ENCODE results near the gene CEMIP. TPM values are rescaled to one million over a fixed set of nuclear protein-coding genes. Genes with fewer than 3 reads are reported as not detected.

CEMIP gene
- total and polyA plus RNA-seq, 2 of the 4 experiments (the other 2 are of a cell fraction) = 63.8 to 78.0 TPM

GRCh38 chr15:80831192-80831591 lies 52.0 kb downstream of the CEMIP start:
- peaks cover 8% of the 10 kb centered on the region; the same call in 1 of the 2 replicates for H3K4me1 ChIP-seq (ENCODE audit: control insufficient read depth, insufficient read depth, low read length)
- no peak overlapping the region for H3K4ac ChIP-seq (ENCODE audit: low read depth, low read length)
- no peak overlapping the region for H3K9ac ChIP-seq (ENCODE audit: low read depth, low read length)
- H2BK5ac ChIP-seq (ENCODE audit: low read depth, low read length, poor library complexity, severe bottlenecking) = no peak overlapping the region
- intact Hi-C loops (cut with micrococcal nuclease) = no loop called here
- BruUV-seq (replicated peaks) = no TSS peak
- dilution Hi-C loops (cut with HindIII; ENCODE audit: low sequenced_read_pairs, unreplicated experiment) = no loop called here
- H3K56ac ChIP-seq (ENCODE audit: extremely low read depth, insufficient read depth, low read length) = no peak overlapping the region
- peaks cover 5 to 30% of the 10 kb centered on the region in 2 experiments; a peak in 3 of 4 replicates for H3K79me1 ChIP-seq (ENCODE audit: low read depth in 1 of 2, low read length in 2 of 2)
- no peak overlapping the region for H4K5ac ChIP-seq (ENCODE audit: low read depth, low read length)
- H2AK5ac ChIP-seq (ENCODE audit: low read depth, low read length) = no peak overlapping the region
- H2AK9ac ChIP-seq (replicated peaks; ENCODE audit: low read depth, low read length, poor library complexity) = no peak overlapping the region
- H3K36me3 ChIP-seq (ENCODE audit: control insufficient read depth, insufficient read depth, low read length) = peaks cover 51% of the 10 kb centered on the region
- H4K20me1 ChIP-seq (ENCODE audit: insufficient read depth, low read length) = peaks cover 82% of the 10 kb centered on the region
- ChIA-PET POLR2A (ENCODE audit: unreplicated experiment) (no interaction called here), CTCF (no interaction called here)
- no peaks in the 10 kb centered on the region for H3K9me3 ChIP-seq (ENCODE audit: control insufficient read depth, insufficient read depth, low read length)
- no peaks in the 10 kb centered on the region for H3K27me3 ChIP-seq (ENCODE audit: control insufficient read depth, insufficient read depth, low read length)
- no peak overlapping the region for H4K91ac ChIP-seq (ENCODE audit: insufficient read depth, low read depth, low read length)
- H3K27ac ChIP-seq (ENCODE audit: insufficient read depth, low read length) = no peak overlapping the region
- in situ Hi-C loops (cut with MboI; ENCODE audit: low sequenced_read_pairs) = no loop called here
- WGBS, 2 experiments (ENCODE audit: extremely low coverage in 2 of 2, insufficient read length in 1 of 2) = 86% methylated on average over 2 of the region's 7 CpGs; no CpG with 5 or more reads in 1 of the 2 experiments
- no peak overlapping the region for H2BK15ac ChIP-seq (ENCODE audit: low read depth, low read length)
- DNase-seq (no peak), ATAC-seq (ENCODE audit: low read depth) (no peak)
- no peak overlapping the region for H3K4me3 ChIP-seq (ENCODE audit: insufficient read depth, low read depth, low read length)
- no peak overlapping the region for H3K4me2 ChIP-seq (ENCODE audit: low read depth, low read length)
- H2BK20ac ChIP-seq (ENCODE audit: low read depth, low read length) = no peak overlapping the region
- H3K14ac ChIP-seq (replicated peaks; ENCODE audit: low read depth, low read length) = no peak overlapping the region
- H3K18ac ChIP-seq (ENCODE audit: low read depth, low read length) = no peak overlapping the region
- no peak overlapping the region for H4K8ac ChIP-seq (ENCODE audit: low read depth in 2 of 2, low read length in 2 of 2)
- H2AFZ ChIP-seq (replicated peaks; ENCODE audit: low read length, poor library complexity) = no peak overlapping the region
- TF ChIP-seq MAFK (IDR thresholded peaks at IDR 0.05; ENCODE audit: low read depth, low read length) (no peak), ELK1 (IDR thresholded peaks at IDR 0.05; ENCODE audit: borderline replicate concordance, low read depth, low read length) (no peak), USF2 (IDR thresholded peaks at IDR 0.05; ENCODE audit: low read depth, low read length) (no peak), CEBPB (IDR thresholded peaks at IDR 0.05; ENCODE audit: low read depth, low read length) (no peak), RCOR1 (IDR thresholded peaks at IDR 0.05; ENCODE audit: insufficient replicate concordance, low read length) (no peak), POLR2A (IDR thresholded peaks at IDR 0.05; ENCODE audit: low read depth, low read length) (no peak), FOS (IDR thresholded peaks at IDR 0.05; ENCODE audit: low read depth, low read length) (no peak), CTCF (conservative IDR thresholded peaks at IDR 0.05; ENCODE audit: low read depth, low read length) (no peak), RFX5 (IDR thresholded peaks at IDR 0.05; ENCODE audit: low read depth, low read length) (no peak), RAD21 (IDR thresholded peaks at IDR 0.05; ENCODE audit: low read length) (no peak), SMC3 (IDR thresholded peaks at IDR 0.05; ENCODE audit: low read depth, low read length) (no peak), CHD1 (IDR thresholded peaks at IDR 0.05; ENCODE audit: low read depth, low read length) (no peak), NFE2L2 (IDR thresholded peaks at IDR 0.05; ENCODE audit: low read depth, low read length) (no peak), MXI1 (IDR thresholded peaks at IDR 0.05; ENCODE audit: borderline replicate concordance, low read depth, low read length) (no peak), BHLHE40 (IDR thresholded peaks at IDR 0.05; ENCODE audit: low read depth, low read length) (no peak), MAZ (IDR thresholded peaks at IDR 0.05; ENCODE audit: borderline replicate concordance, low read depth, low read length) (no peak)
- H3K9me1 ChIP-seq (ENCODE audit: insufficient read depth, low read length) = peaks cover 7% of the 10 kb centered on the region; the same call in 1 of the 2 replicates
- no peak overlapping the region for H3K23ac ChIP-seq (ENCODE audit: low read depth, low read length)
- H2BK120ac ChIP-seq (ENCODE audit: low read depth, low read length) = no peak overlapping the region

All from IMR-90 (cell line).